ENCODE results near the gene DRC7. TPM values are rescaled to one million over a fixed set of nuclear protein-coding genes. Genes with fewer than 3 reads are reported as not detected.
"Not testable (repeated sequence)": the region's sequence is repeated elsewhere in the genome, so short reads cannot be mapped to it uniquely, and the experiment has no call there.

Gene DRC7
- total RNA-seq, 2 experiments from 2014 or later = 0.05 TPM; not detected in 1

- Mint-ChIP-seq H3K27ac (no peak overlapping the region), H3K27me3 (no peaks in the 10 kb centered on the region), H3K4me1 (no peaks in the 10 kb centered on the region), H3K9me3 (ENCODE audit: low read depth) (no peaks in the 10 kb centered on the region), H3K4me3 (no peak overlapping the region), H3K36me3 (ENCODE audit: low read depth) (no peaks in the 10 kb centered on the region)
- DNase-seq (no peak), ATAC-seq (no peak)
- ChIA-PET POLR2A (no interaction called here), CTCF (interaction anchor here (1.9 kb wide), 1 partner anchor 11 kb away, joined by 9 read pairs; the partner anchor contains the start of gene KATNB1)
- intact Hi-C loops (cut with DNase I, micrococcal nuclease) = loop anchor here (5.0 kb wide), 2 partner anchors 77 to 147 kb away; no protein-coding TSS in a partner anchor
These were observed 29.9 kb downstream of the DRC7 start for GRCh38 chr16:57724531-57724930.

- no peak for DNase-seq
- CTCF ChIA-PET = interaction anchor here (1.9 kb wide), 1 partner anchor 10 kb away, joined by 9 read pairs; the partner anchor contains the start of gene KATNB1
- H3K27me3 Mint-ChIP-seq = no peaks in the 10 kb centered on the region
These were observed 30.5 kb downstream of the DRC7 start for GRCh38 chr16:57725151-57725550.

GRCh38 chr16:57725554-57725953 is 30.9 kb downstream of the DRC7 start:
- H3K27me3 Mint-ChIP-seq = no peaks in the 10 kb centered on the region
- ChIA-PET CTCF (interaction anchor here (1.9 kb wide), 1 partner anchor 10 kb away, joined by 9 read pairs; the partner anchor contains the start of gene KATNB1), POLR2A (no interaction called here)

More at GRCh38 chr16:57725151-57725550, 30.5 kb downstream of the DRC7 start:
- POLR2A ChIA-PET = no interaction called here
- H3K4me3 Mint-ChIP-seq = no peak overlapping the region
- no peaks in the 10 kb centered on the region for H3K9me3 Mint-ChIP-seq (ENCODE audit: low read depth)
- peak; percentile 45 for ATAC-seq
- H3K36me3 Mint-ChIP-seq (ENCODE audit: low read depth) = no peaks in the 10 kb centered on the region
- no peaks in the 10 kb centered on the region for H3K4me1 Mint-ChIP-seq
- no peak overlapping the region for H3K27ac Mint-ChIP-seq
- intact Hi-C loops (cut with DNase I, micrococcal nuclease) = no loop called here

GRCh38 chr16:57725976-57726375 is 31.4 kb downstream of the DRC7 start:
- ChIA-PET POLR2A (no interaction called here), CTCF (no interaction called here)
- DNase-seq = no peak
- H3K36me3 Mint-ChIP-seq (ENCODE audit: low read depth) = no peaks in the 10 kb centered on the region
- no peaks in the 10 kb centered on the region for H3K9me3 Mint-ChIP-seq (ENCODE audit: low read depth)
- no peaks in the 10 kb centered on the region for H3K4me1 Mint-ChIP-seq
- ATAC-seq = no peak
- H3K4me3 Mint-ChIP-seq = no peak overlapping the region
- H3K27me3 Mint-ChIP-seq = no peaks in the 10 kb centered on the region
- intact Hi-C loops (cut with DNase I, micrococcal nuclease) = no loop called here
- no peak overlapping the region for H3K27ac Mint-ChIP-seq

More at GRCh38 chr16:57725554-57725953, 30.9 kb downstream of the DRC7 start:
- Mint-ChIP-seq H3K9me3 (ENCODE audit: low read depth) (no peaks in the 10 kb centered on the region), H3K27ac (no peak overlapping the region), H3K4me3 (no peak overlapping the region), H3K4me1 (no peaks in the 10 kb centered on the region), H3K36me3 (ENCODE audit: low read depth) (no peaks in the 10 kb centered on the region)
- ATAC-seq (no peak), DNase-seq (no peak)
- intact Hi-C loops (cut with DNase I, micrococcal nuclease) = no loop called here

GRCh38 chr16:57726433-57726947 is 31.9 kb downstream of the DRC7 start:
- POLR2A ChIA-PET = no interaction called here

GRCh38 chr16:57727610-57728009 is 33.0 kb downstream of the DRC7 start:
- CTCF ChIA-PET = interaction anchor here (1.4 kb wide), 1 partner anchor 8 kb away, joined by 3 read pairs; the partner anchor contains the start of gene KATNB1
- peaks cover 3% of the 10 kb centered on the region for H3K9me3 Mint-ChIP-seq (ENCODE audit: low read depth)
- intact Hi-C loops (cut with DNase I, micrococcal nuclease) = no loop called here

More at GRCh38 chr16:57726433-57726947, 31.9 kb downstream of the DRC7 start:
- Mint-ChIP-seq H3K4me1 (no peaks in the 10 kb centered on the region), H3K36me3 (ENCODE audit: low read depth) (no peaks in the 10 kb centered on the region), H3K27ac (no peak overlapping the region), H3K27me3 (no peaks in the 10 kb centered on the region), H3K9me3 (ENCODE audit: low read depth) (no peaks in the 10 kb centered on the region), H3K4me3 (no peak overlapping the region)
- intact Hi-C loops (cut with DNase I, micrococcal nuclease) = no loop called here
- ATAC-seq = no peak
- CTCF ChIA-PET = interaction anchor here (1.4 kb wide), 1 partner anchor 9 kb away, joined by 3 read pairs; the partner anchor contains the start of gene KATNB1
- no peak for DNase-seq

GRCh38 chr16:57728336-57729181 is 34.0 kb downstream of the DRC7 start:
- DNase-seq (peak; percentile 45), ATAC-seq (peak; percentile 40)
- H3K9me3 Mint-ChIP-seq (ENCODE audit: low read depth) = peaks cover 10% of the 10 kb centered on the region
- intact Hi-C loops (cut with DNase I, micrococcal nuclease) = no loop called here
- H3K27me3 Mint-ChIP-seq = no peaks in the 10 kb centered on the region
- H3K4me1 Mint-ChIP-seq = no peaks in the 10 kb centered on the region
- H3K27ac Mint-ChIP-seq = no peak overlapping the region
- no peak overlapping the region for H3K4me3 Mint-ChIP-seq
- POLR2A ChIA-PET = no interaction called here
- CTCF ChIA-PET = interaction anchor here (0.6 kb wide), 1 partner anchor 577 kb away, joined by 3 read pairs; no protein-coding TSS in a partner anchor
- peaks cover 8% of the 10 kb centered on the region for H3K36me3 Mint-ChIP-seq (ENCODE audit: low read depth)

More at GRCh38 chr16:57727610-57728009, 33.0 kb downstream of the DRC7 start:
- H3K36me3 Mint-ChIP-seq (ENCODE audit: low read depth) = peaks cover under 1% of the 10 kb centered on the region
- no peaks in the 10 kb centered on the region for H3K4me1 Mint-ChIP-seq
- no peaks in the 10 kb centered on the region for H3K27me3 Mint-ChIP-seq
- H3K27ac Mint-ChIP-seq = no peak overlapping the region
- no peak for DNase-seq
- ATAC-seq = no peak
- POLR2A ChIA-PET = no interaction called here
- H3K4me3 Mint-ChIP-seq = no peak overlapping the region

- H3K27me3 Mint-ChIP-seq = no peaks in the 10 kb centered on the region
- ATAC-seq (no peak), DNase-seq (no peak)
- intact Hi-C loops (cut with DNase I, micrococcal nuclease) = no loop called here
- peaks cover 11% of the 10 kb centered on the region for H3K36me3 Mint-ChIP-seq (ENCODE audit: low read depth)
- H3K4me3 Mint-ChIP-seq = no peak overlapping the region
- H3K9me3 Mint-ChIP-seq (ENCODE audit: low read depth) = peaks cover 10% of the 10 kb centered on the region
- H3K4me1 Mint-ChIP-seq = no peaks in the 10 kb centered on the region
- ChIA-PET CTCF (no interaction called here), POLR2A (no interaction called here)
- H3K27ac Mint-ChIP-seq = no peak overlapping the region
These were observed 34.5 kb downstream of the DRC7 start for GRCh38 chr16:57729182-57729484.

- H3K27me3 Mint-ChIP-seq, H3K4me1 Mint-ChIP-seq, ATAC-seq, DNase-seq, H3K27ac Mint-ChIP-seq, H3K4me3 Mint-ChIP-seq, POLR2A ChIA-PET: not testable (repeated sequence)
- Mint-ChIP-seq H3K36me3 (ENCODE audit: low read depth) (peaks cover 11% of the 10 kb centered on the region), H3K9me3 (ENCODE audit: low read depth) (peaks cover 10% of the 10 kb centered on the region)
- CTCF ChIA-PET = interaction anchor here (0.8 kb wide), 1 partner anchor 268 kb away, joined by 6 read pairs; no protein-coding TSS in a partner anchor
- intact Hi-C loops (cut with DNase I, micrococcal nuclease) = loop anchor here in 1 of 2 experiments (10.0 kb wide), 1 partner anchor 1305 kb away; the partner anchor contains the start of gene AMFR
These were observed 35.2 kb downstream of the DRC7 start for GRCh38 chr16:57729852-57730251.

- DNase-seq = no peak
- no peak for ATAC-seq
- no peaks in the 10 kb centered on the region for H3K27me3 Mint-ChIP-seq
- ChIA-PET POLR2A (no interaction called here), CTCF (interaction anchor here (0.8 to 1.0 kb wide), 3 partner anchors 18 to 269 kb away, joined by 3 to 6 read pairs (median 4); no protein-coding TSS in a partner anchor)
- no peak overlapping the region for H3K27ac Mint-ChIP-seq
- intact Hi-C loops (cut with DNase I, micrococcal nuclease) = loop anchor here in 1 of 2 experiments (10.0 kb wide), 1 partner anchor 1306 kb away; the partner anchor contains the start of gene AMFR
- peaks cover 10% of the 10 kb centered on the region for H3K9me3 Mint-ChIP-seq (ENCODE audit: low read depth)
- H3K4me1 Mint-ChIP-seq = peaks cover 3% of the 10 kb centered on the region
- peaks cover 11% of the 10 kb centered on the region for H3K36me3 Mint-ChIP-seq (ENCODE audit: low read depth)
- H3K4me3 Mint-ChIP-seq = no peak overlapping the region
These were observed 36.4 kb downstream of the DRC7 start for GRCh38 chr16:57730771-57731730.

GRCh38 chr16:57732037-57732436 is 37.4 kb downstream of the DRC7 start:
- peaks cover 11% of the 10 kb centered on the region for H3K36me3 Mint-ChIP-seq (ENCODE audit: low read depth)
- H3K4me3 Mint-ChIP-seq = no peak overlapping the region
- peaks cover 13% of the 10 kb centered on the region for H3K4me1 Mint-ChIP-seq
- H3K27ac Mint-ChIP-seq = no peak overlapping the region
- CTCF ChIA-PET = interaction anchor here (0.8 kb wide), 2 partner anchors 23 to 166 kb away, joined by 3 to 4 read pairs; no protein-coding TSS in a partner anchor
- H3K27me3 Mint-ChIP-seq = no peaks in the 10 kb centered on the region
- H3K9me3 Mint-ChIP-seq (ENCODE audit: low read depth) = peaks cover 10% of the 10 kb centered on the region
- POLR2A ChIA-PET = no interaction called here
- intact Hi-C loops (cut with DNase I, micrococcal nuclease) = loop anchor here in 1 of 2 experiments (10.0 kb wide), 1 partner anchor 1307 kb away; the partner anchor contains the start of gene AMFR
- ATAC-seq (no peak), DNase-seq (no peak)

All from activated CD4-positive, alpha-beta T cell treated with anti-CD3 and anti-CD28 coated beads for 36 hours (primary cell).